WTC11 (cell line): ENCODE measurements around the gene ATP5F1D. TPM values are rescaled to one million over a fixed set of nuclear protein-coding genes. Genes with fewer than 3 reads are reported as not detected.

Source experiments
- AFF4 ChIP-seq: sonication (generic); formaldehyde crosslinking; IDR thresholded peaks from 2 replicates; pipeline ENCODE4 v1.8.1; 2023; ENCODE audit warnings: mild to moderate bottlenecking, missing genetic modification reagents, borderline replicate concordance
- ATF6 ChIP-seq: sonication (generic); formaldehyde crosslinking; IDR thresholded peaks from 2 replicates; pipeline ENCODE4 v1.8.1; 2023; ENCODE audit warnings: mild to moderate bottlenecking, missing genetic modification reagents
- CBFB ChIP-seq: sonication (generic); formaldehyde crosslinking; IDR thresholded peaks from 2 replicates; pipeline ENCODE4 v1.8.1; 2022; ENCODE audit warnings: mild to moderate bottlenecking, low read depth, missing genetic modification reagents
- CDX4 ChIP-seq: fragments of 250-450 bp; sonication (Bioruptor Pico); IDR thresholded peaks from 2 replicates; pipeline ENCODE4 v1.9.0; 2021; ENCODE audit warnings: moderate library complexity, mild to moderate bottlenecking, inconsistent platforms, borderline replicate concordance
- E2F4 ChIP-seq: sonication (generic); formaldehyde crosslinking; IDR thresholded peaks from 2 replicates; pipeline ENCODE4 v1.8.1; 2022; ENCODE audit warnings: low read depth, mild to moderate bottlenecking, moderate library complexity, missing genetic modification reagents, borderline replicate concordance
- JAZF1 ChIP-seq: fragments of 250-450 bp; sonication (Bioruptor Pico); IDR thresholded peaks from 2 replicates; pipeline ENCODE4 v1.9.0; 2021; ENCODE audit warnings: moderate library complexity, mild to moderate bottlenecking, inconsistent platforms
- JUN ChIP-seq: sonication (generic); formaldehyde crosslinking; IDR thresholded peaks from 2 replicates; pipeline ENCODE4 v1.8.0; 2023; ENCODE audit warnings: mild to moderate bottlenecking, missing genetic modification reagents
- MAX ChIP-seq: sonication (generic); formaldehyde crosslinking; IDR thresholded peaks from 2 replicates; pipeline ENCODE4 v1.8.0; 2022; ENCODE audit warnings: mild to moderate bottlenecking, missing genetic modification reagents
- MLX ChIP-seq: sonication (generic); formaldehyde crosslinking; IDR thresholded peaks from 2 replicates; pipeline ENCODE4 v1.8.1; 2023; ENCODE audit warnings: mild to moderate bottlenecking, missing genetic modification reagents, moderate library complexity
- NFE2L1 ChIP-seq: sonication (generic); formaldehyde crosslinking; IDR thresholded peaks from 2 replicates; pipeline ENCODE4 v1.8.1; 2023; ENCODE audit warnings: missing genetic modification reagents
- NR1H2 ChIP-seq: sonication (generic); formaldehyde crosslinking; IDR thresholded peaks from 2 replicates; pipeline ENCODE4 v1.9.0; 2021; ENCODE audit warnings: mild to moderate bottlenecking, moderate library complexity, missing genetic modification reagents
- RELA ChIP-seq: sonication (generic); formaldehyde crosslinking; IDR thresholded peaks from 2 replicates; pipeline ENCODE4 v1.8.1; 2022; ENCODE audit warnings: missing genetic modification reagents, mild to moderate bottlenecking, borderline replicate concordance
- TCF7 ChIP-seq: sonication (generic); formaldehyde crosslinking; IDR thresholded peaks from 2 replicates; pipeline ENCODE4 v1.8.0; 2022; ENCODE audit warnings: mild to moderate bottlenecking, low read depth, missing genetic modification reagents, moderate library complexity
- TEAD1 ChIP-seq: sonication (generic); formaldehyde crosslinking; IDR thresholded peaks from 2 replicates; pipeline ENCODE4 v1.8.0; 2022; ENCODE audit warnings: mild to moderate bottlenecking, missing genetic modification reagents
- USF1 ChIP-seq: sonication (generic); formaldehyde crosslinking; IDR thresholded peaks from 2 replicates; pipeline ENCODE4 v1.8.0; 2022; ENCODE audit warnings: mild to moderate bottlenecking, missing genetic modification reagents
- ZMAT4 ChIP-seq: fragments of 250-450 bp; sonication (Bioruptor Pico); IDR thresholded peaks from 2 replicates; pipeline ENCODE4 v1.9.0; 2021; ENCODE audit warnings: mild to moderate bottlenecking
- ZNF138 ChIP-seq: sonication (generic); formaldehyde crosslinking; conservative IDR thresholded peaks from 2 replicates; pipeline ENCODE4 v1.8.1; 2022; ENCODE audit warnings: mild to moderate bottlenecking, moderate library complexity, missing genetic modification reagents
- ZNF396 ChIP-seq: fragments of 250-450 bp; sonication (Bioruptor Pico); IDR thresholded peaks from 2 replicates; pipeline ENCODE4 v1.8.0; 2021; ENCODE audit warnings: mild to moderate bottlenecking, moderate library complexity, borderline replicate concordance
- ZNF416 ChIP-seq: fragments of 250-450 bp; sonication (Bioruptor Pico); IDR thresholded peaks from 2 replicates; pipeline ENCODE4 v1.9.0; 2021; ENCODE audit warnings: mild to moderate bottlenecking, inconsistent platforms
- ZNF671 ChIP-seq: fragments of 250-450 bp; sonication (Bioruptor Pico); IDR thresholded peaks from 2 replicates; pipeline ENCODE4 v1.8.0; 2021; ENCODE audit warnings: mild to moderate bottlenecking
- total RNA-seq: library from RNA; stranded (reverse); gene quantifications from 3 replicates; pipeline ENCODE4 v1.2.3, GENCODE V29; 2021
- TF ChIP-seq, protein P1 (sequence below): fragments of 250-450 bp; sonication (Bioruptor Pico); IDR thresholded peaks from 2 replicates; pipeline ENCODE4 v1.9.0; 2021; ENCODE audit warnings: mild to moderate bottlenecking, borderline replicate concordance
- TF ChIP-seq, protein P2 (sequence below): sonication (generic); formaldehyde crosslinking; IDR thresholded peaks from 2 replicates; pipeline ENCODE4 v1.8.1; 2023; ENCODE audit warnings: mild to moderate bottlenecking, missing genetic modification reagents

Gene ATP5F1D
- total RNA-seq, 1 experiment from 2014 or later: 277 TPM

- TF ChIP-seq MLX (no peak), CDX4 (CRISPR knock-in tag) (no peak), TEAD1 (CRISPR knock-in tag) (peak; percentile 50; the same call in 1 of the 2 replicates), NFE2L1 (CRISPR knock-in tag) (peak; percentile 77; the same call in 1 of the 2 replicates), MAX (CRISPR knock-in tag) (peak; percentile 57), ZNF396 (CRISPR knock-in tag) (no peak), TCF7 (CRISPR knock-in tag) (no peak; the same call in 1 of the 2 replicates), ZNF138 (CRISPR knock-in tag) (peak; percentile 94; the same call in 1 of the 2 replicates), ZNF416 (CRISPR knock-in tag) (peak; percentile 93), E2F4 (CRISPR knock-in tag) (no peak; the same call in none of the 2 replicates), JAZF1 (CRISPR knock-in tag) (no peak), ZMAT4 (CRISPR knock-in tag) (0 out of 2 replicates have a peak, but pooled peaks have one; percentile 86), ZNF671 (CRISPR knock-in tag) (peak; percentile 72; the same call in 1 of the 2 replicates), RELA (CRISPR knock-in tag) (peak; percentile 85; the same call in 1 of the 2 replicates), AFF4 (peak; percentile 54; the same call in 1 of the 2 replicates), NR1H2 (no peak), CBFB (CRISPR knock-in tag) (peak; percentile 95), ATF6 (CRISPR knock-in tag) (no peak), JUN (CRISPR knock-in tag) (peak; percentile 75; the same call in 1 of the 2 replicates), USF1 (CRISPR knock-in tag) (peak; percentile 100)
- TF ChIP-seq, protein P1, sequence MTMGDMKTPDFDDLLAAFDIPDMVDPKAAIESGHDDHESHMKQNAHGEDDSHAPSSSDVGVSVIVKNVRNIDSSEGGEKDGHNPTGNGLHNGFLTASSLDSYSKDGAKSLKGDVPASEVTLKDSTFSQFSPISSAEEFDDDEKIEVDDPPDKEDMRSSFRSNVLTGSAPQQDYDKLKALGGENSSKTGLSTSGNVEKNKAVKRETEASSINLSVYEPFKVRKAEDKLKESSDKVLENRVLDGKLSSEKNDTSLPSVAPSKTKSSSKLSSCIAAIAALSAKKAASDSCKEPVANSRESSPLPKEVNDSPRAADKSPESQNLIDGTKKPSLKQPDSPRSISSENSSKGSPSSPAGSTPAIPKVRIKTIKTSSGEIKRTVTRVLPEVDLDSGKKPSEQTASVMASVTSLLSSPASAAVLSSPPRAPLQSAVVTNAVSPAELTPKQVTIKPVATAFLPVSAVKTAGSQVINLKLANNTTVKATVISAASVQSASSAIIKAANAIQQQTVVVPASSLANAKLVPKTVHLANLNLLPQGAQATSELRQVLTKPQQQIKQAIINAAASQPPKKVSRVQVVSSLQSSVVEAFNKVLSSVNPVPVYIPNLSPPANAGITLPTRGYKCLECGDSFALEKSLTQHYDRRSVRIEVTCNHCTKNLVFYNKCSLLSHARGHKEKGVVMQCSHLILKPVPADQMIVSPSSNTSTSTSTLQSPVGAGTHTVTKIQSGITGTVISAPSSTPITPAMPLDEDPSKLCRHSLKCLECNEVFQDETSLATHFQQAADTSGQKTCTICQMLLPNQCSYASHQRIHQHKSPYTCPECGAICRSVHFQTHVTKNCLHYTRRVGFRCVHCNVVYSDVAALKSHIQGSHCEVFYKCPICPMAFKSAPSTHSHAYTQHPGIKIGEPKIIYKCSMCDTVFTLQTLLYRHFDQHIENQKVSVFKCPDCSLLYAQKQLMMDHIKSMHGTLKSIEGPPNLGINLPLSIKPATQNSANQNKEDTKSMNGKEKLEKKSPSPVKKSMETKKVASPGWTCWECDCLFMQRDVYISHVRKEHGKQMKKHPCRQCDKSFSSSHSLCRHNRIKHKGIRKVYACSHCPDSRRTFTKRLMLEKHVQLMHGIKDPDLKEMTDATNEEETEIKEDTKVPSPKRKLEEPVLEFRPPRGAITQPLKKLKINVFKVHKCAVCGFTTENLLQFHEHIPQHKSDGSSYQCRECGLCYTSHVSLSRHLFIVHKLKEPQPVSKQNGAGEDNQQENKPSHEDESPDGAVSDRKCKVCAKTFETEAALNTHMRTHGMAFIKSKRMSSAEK (CRISPR knock-in tag): no peak
- TF ChIP-seq, protein P2, sequence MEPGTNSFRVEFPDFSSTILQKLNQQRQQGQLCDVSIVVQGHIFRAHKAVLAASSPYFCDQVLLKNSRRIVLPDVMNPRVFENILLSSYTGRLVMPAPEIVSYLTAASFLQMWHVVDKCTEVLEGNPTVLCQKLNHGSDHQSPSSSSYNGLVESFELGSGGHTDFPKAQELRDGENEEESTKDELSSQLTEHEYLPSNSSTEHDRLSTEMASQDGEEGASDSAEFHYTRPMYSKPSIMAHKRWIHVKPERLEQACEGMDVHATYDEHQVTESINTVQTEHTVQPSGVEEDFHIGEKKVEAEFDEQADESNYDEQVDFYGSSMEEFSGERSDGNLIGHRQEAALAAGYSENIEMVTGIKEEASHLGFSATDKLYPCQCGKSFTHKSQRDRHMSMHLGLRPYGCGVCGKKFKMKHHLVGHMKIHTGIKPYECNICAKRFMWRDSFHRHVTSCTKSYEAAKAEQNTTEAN (CRISPR knock-in tag): no peak
Measured at GRCh38 chr19:1275260-1275975, 33.9 kb downstream of the ATP5F1D start, which contains the start of gene FAM174C (continued).
